Cardiac fibroblast (primary cell): ENCODE data around the gene HS6ST2.

ENCODE experiments used
- DNase-seq, 2 donors: peaks; one replicate each; pipeline versions ENCODE4 v3.0.0 to v3.0.0-alpha.2; 2010; ENCODE audit warnings: low read depth in 2 of 2
- H3K4me3 ChIP-seq, 2 donors: replicated peaks in 1 of 2; 1 replicate in 1 of 2; 2 replicates in 1 of 2; pipeline ENCODE4 v1.5.1; 2011; ENCODE audit warnings: low read depth in 2 of 2, low read length in 2 of 2, mild to moderate bottlenecking in 2 of 2, moderate library complexity in 1 of 2
- TF ChIP-seq, protein P1 (sequence below): IDR thresholded peaks from one replicate; pipeline ENCODE4 v1.5.1; 2011; ENCODE audit warnings: low read depth, mild to moderate bottlenecking, low read length, inconsistent platforms

HS6ST2 gene

DNA sequence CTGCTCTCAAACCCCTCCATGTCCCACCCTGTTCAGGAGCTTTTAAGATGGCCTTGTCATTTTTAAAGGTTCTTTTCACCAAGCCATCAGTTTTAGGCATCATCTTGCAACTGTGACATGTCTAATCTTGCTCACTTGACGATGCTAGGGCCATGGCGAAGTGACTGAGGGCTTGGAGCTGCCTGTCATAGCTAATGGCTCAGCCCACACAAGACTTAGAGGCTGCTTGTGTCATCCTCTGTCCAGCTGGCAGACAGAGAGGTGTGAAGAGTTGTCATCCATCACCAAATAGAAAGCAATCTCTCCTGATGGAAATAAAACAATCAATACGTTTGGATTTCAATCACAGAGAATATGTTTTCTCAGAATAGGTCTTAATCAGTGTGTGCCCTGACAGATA lies 194.9 kb downstream of the HS6ST2 start:
- TF ChIP-seq, protein P1, sequence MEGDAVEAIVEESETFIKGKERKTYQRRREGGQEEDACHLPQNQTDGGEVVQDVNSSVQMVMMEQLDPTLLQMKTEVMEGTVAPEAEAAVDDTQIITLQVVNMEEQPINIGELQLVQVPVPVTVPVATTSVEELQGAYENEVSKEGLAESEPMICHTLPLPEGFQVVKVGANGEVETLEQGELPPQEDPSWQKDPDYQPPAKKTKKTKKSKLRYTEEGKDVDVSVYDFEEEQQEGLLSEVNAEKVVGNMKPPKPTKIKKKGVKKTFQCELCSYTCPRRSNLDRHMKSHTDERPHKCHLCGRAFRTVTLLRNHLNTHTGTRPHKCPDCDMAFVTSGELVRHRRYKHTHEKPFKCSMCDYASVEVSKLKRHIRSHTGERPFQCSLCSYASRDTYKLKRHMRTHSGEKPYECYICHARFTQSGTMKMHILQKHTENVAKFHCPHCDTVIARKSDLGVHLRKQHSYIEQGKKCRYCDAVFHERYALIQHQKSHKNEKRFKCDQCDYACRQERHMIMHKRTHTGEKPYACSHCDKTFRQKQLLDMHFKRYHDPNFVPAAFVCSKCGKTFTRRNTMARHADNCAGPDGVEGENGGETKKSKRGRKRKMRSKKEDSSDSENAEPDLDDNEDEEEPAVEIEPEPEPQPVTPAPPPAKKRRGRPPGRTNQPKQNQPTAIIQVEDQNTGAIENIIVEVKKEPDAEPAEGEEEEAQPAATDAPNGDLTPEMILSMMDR, result no peak
- DNase-seq, result no peak
- H3K4me3 ChIP-seq, result no peak overlapping the region

DNA sequence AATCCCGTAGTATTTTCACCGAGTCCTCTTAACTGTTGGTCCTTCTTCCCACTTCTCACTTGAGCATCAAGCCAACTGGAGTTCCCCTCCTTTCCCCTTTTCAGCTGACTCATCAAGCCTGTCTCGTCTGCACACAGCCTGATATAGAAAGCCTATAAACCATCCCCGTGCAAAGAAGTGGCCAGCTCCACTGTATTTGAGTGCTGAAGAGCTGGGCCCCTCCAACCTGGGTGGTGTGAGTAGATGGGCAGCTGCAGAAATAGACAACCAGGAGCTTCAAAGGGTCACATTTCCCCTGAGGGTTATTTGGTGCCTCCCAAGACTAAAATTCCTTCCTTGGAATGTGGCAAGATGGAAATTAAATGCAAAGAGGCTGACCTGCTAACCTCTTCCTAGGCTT lies 199.7 kb downstream of the HS6ST2 start:
- TF ChIP-seq, protein P1, result no peak
- no peak overlapping the region for H3K4me3 ChIP-seq
- DNase-seq, result no peak

DNA sequence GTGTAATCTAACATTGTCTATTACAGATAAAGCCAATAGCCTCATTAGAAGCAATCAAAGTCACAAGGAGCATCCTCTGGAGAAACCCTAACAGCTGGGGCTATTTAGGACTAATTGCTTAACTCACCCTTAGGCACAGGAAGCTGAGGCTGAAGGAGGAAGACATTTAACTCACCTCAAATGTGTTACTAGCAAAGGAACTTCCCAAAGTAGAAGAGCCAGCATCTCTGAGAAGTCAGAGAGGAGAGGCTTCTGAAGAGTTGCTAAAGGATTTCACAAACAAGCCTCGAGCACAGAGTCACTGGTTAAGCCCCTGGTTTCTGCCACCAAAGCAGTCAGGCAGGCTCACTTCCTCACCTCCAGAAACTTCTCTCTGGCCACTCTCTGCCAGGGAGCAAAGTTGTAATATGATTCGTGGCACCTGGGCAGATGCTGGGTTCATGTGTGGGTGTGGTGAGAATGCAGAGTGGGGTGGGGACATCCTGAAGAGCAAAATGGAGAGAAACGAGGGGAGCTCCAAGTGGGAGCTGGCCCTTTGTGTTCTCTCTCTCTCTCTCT lies 201.3 kb downstream of the HS6ST2 start:
- DNase-seq, result no peak
- no peak overlapping the region for H3K4me3 ChIP-seq
- TF ChIP-seq, protein P1, result no peak

DNA sequence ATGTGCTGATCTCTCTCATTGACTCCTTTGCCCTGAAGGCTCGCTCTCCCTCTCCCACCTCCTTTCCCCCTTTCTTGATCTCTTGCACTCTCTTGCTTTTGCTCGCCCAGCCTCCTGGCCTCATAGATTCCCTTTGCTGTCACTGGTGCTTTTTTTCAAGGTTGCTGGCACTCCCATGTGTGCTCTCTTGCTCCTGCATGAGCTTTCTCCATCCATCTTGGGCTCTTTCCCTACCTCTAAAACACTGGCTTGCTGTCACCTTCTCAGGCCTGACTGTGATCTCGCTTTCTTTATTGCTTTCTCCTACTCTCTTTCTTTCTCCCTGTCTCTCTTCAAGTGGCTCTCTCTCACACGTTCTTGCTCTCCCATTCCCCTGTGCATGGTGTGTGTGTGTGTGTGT lies 202.0 kb downstream of the HS6ST2 start:
- TF ChIP-seq, protein P1, result no peak
- no peak overlapping the region for H3K4me3 ChIP-seq
- DNase-seq, result no peak

DNA sequence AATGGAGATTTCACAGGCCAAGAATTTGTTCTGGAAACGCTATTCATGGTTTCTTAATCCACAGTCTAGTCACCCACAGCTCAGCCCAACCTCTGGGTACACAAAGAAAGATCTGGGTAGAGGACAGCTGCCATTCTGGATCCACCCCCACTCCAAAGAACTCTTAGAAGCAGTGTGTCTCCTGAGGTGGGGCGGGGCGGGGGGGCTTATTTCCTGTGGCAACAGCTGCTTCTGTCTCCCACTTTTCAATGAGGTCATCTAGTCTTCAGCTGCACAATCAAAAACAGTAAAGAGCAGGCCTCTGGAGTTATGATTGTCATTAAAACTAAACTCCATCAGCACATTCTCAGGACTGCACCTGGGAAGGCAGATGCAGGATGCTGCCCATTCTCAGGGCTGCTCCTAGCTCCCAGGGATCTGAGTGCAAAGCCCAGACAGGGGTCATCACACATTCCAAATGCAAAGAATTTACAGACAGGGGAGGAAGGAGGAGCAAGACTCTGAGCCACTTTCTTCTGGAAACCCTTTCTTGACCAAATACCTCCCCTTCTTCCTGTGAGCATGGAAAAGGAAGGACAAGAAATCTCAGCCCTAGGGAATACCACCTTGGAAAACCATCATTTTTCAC lies 207.3 kb downstream of the HS6ST2 start:
- DNase-seq, result peak in 1 of 2 donors; percentile 7
- H3K4me3 ChIP-seq, result no peak overlapping the region
- TF ChIP-seq, protein P1, result no peak

DNA sequence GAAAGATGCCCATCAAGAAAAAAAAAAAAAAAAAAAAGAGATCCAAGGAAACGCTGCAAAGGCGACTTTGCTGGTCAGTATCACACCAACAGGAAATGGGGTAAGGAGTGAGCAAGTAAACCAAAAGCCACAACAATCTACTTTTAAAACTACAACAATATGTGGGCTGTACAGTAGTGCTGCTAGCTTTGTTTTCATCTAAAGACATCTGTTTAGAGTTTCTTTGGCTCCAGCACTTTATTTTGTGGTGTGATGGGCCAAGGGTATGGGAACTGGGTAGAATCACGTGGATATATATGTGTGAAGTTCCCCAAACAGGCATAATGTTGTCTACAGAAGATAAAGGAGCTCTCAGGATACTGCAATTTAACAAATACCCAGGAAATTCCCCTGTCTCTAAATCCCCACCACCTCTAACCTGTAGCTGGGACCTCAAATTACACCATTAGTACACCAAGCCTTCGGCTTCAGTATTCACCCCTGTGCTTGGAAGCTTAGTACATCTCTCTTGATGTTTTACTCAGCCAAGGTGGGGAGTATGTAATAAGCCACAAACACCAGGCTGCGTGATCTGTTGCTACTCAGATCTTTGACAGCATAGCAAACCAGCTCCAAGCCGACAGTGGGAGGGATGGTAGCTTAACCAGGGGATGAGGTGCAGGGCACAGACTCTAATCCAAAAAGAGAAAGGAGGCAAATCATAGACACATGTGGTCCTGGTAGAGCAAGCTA lies 207.9 kb downstream of the HS6ST2 start:
- TF ChIP-seq, protein P1, result no peak
- no peak overlapping the region for H3K4me3 ChIP-seq
- peak in 1 of 2 donors; percentile 22 for DNase-seq
